ENCODE results near the gene ZNF362.

DNA sequence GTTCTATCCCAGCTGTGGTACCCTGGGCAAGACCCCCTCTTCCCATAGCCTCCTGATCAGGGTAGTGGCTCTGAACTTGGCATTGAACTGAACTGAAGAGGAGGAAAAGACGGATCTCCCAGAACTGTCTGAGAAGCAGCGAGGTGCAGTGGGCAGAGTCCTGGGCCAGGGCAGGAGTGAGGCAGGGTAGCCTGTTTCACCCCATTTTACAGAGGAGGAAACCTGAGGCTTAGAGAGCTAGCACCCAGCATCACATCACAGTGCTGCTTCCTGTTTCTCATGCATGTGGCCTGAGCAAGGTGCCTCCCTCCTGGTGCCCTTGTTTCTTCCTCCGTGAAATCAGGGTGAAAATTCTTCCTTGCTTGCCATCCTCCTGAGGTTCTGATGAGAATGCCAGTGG is 17.1 kb downstream of the ZNF362 start:
- TF ChIP-seq POLR2A (IDR thresholded peaks at IDR 0.05), result no peak
- TF ChIP-seq, protein P1, sequence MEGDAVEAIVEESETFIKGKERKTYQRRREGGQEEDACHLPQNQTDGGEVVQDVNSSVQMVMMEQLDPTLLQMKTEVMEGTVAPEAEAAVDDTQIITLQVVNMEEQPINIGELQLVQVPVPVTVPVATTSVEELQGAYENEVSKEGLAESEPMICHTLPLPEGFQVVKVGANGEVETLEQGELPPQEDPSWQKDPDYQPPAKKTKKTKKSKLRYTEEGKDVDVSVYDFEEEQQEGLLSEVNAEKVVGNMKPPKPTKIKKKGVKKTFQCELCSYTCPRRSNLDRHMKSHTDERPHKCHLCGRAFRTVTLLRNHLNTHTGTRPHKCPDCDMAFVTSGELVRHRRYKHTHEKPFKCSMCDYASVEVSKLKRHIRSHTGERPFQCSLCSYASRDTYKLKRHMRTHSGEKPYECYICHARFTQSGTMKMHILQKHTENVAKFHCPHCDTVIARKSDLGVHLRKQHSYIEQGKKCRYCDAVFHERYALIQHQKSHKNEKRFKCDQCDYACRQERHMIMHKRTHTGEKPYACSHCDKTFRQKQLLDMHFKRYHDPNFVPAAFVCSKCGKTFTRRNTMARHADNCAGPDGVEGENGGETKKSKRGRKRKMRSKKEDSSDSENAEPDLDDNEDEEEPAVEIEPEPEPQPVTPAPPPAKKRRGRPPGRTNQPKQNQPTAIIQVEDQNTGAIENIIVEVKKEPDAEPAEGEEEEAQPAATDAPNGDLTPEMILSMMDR (IDR thresholded peaks at IDR 0.05), result no peak

Data from stomach (tissue), 4 donors.